Mucosa of descending colon (tissue), 3 donors: ENCODE measurements around the gene ARHGAP26. TPM values are rescaled to one million over a fixed set of nuclear protein-coding genes. Genes with fewer than 3 reads are reported as not detected.

Experiments used
- ATAC-seq: fragments of 200-7000 bp; cut with Tn5 transposase; one replicate; pipeline ENCODE4 v1.9.1; 2020; ENCODE audit warnings: mild to moderate bottlenecking, moderate library complexity
- DNase-seq, 3 donors: peaks; one replicate each; pipeline ENCODE4 v3.0.0-alpha.2; 2020
- H3K36me3 ChIP-seq: fragments of 200-600 bp; one replicate; pipeline ENCODE4 v1.8.0; 2021; ENCODE audit warnings: low read depth, mild to moderate bottlenecking
- H3K4me1 ChIP-seq: fragments of 200-600 bp; one replicate; pipeline ENCODE4 v1.8.0; 2021; ENCODE audit warnings: low read depth, mild to moderate bottlenecking
- H3K4me3 ChIP-seq: fragments of 200-600 bp; one replicate; pipeline ENCODE4 v1.8.0; 2021; ENCODE audit warnings: mild to moderate bottlenecking
- H3K9me3 ChIP-seq: fragments of 200-600 bp; one replicate; pipeline ENCODE4 v1.8.0; 2021; ENCODE audit warnings: mild to moderate bottlenecking
- intact Hi-C, 2 donors: fragments of 100-400 bp; cut with DNase I in 1 of 2; cut with micrococcal nuclease in 1 of 2; formaldehyde crosslinking; loops; one replicate each; pipeline versions ENCODE4 v1.11.0 to v1.11.1; 2022; cut with DNase I, micrococcal nuclease
- total RNA-seq, 3 donors: library from RNA; stranded (reverse); fragmentation: NEBNext Ultra II Directional in 2 of 3; extraction: Animal tissue kit (Norgen Biotek cat#: 25700) in 2 of 3; gene quantifications; one replicate each; pipeline versions ENCODE4 v1.2.1 to v1.2.4, GENCODE V29; 2021 to 2023
- TF ChIP-seq, protein P1 (sequence below): fragments of 200-600 bp; IDR thresholded peaks from one replicate; pipeline ENCODE4 v1.8.0; 2022; ENCODE audit warnings: antibody characterized with exemption, mild to moderate bottlenecking
- donor health status: DM: no; HTN: no; CAD: no; lungs with moderate emphysema.
- donor health status: DM: no; HTN: no; CAD: no.
- donor health status: DM: no; HTN: yes; CAD: no.

Gene ARHGAP26
- total RNA-seq, 3 donors from 2014 or later: 52.9 to 96.0 (median 67.8) TPM

DNA sequence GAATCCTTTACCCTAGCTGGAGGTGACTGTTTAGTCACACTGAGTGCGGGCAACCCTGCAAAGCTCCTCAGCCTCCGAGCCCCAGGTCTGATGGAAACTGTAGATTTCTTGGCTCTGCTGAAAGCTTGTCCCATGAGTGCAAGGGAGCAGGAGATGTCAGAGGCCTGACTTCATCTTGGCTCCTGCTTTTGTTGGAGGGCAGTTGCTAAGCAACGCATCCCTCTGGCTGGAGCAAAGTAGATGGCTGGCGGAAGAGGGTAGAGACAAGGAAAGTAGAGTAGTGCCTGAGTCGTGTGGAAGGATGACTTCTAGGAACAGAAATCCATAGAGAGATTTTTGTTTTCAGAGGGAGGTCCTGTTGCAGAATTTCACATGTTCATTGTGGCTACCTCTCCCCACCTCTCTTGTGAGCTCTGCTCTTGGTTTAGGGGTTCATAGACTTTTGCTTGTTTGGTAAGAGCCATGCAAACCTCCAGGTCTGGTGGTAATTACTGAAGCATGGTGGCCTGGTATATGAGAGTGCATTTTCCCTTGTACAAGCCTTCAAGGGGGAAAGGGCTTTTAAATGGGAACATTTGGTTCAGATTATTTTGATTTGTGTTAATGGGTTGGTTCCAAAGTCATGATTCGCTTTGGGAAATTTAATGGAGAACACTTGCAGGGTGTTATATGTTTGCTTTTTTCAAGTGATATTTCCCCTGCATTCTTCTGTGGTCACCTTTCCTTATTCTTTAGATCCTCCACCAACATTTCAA, 71.5 kb downstream of the ARHGAP26 start:
- H3K36me3 ChIP-seq: no peaks in the 10 kb centered on the region
- DNase-seq: no peak
- no peaks in the 10 kb centered on the region for H3K9me3 ChIP-seq
- TF ChIP-seq, protein P1, sequence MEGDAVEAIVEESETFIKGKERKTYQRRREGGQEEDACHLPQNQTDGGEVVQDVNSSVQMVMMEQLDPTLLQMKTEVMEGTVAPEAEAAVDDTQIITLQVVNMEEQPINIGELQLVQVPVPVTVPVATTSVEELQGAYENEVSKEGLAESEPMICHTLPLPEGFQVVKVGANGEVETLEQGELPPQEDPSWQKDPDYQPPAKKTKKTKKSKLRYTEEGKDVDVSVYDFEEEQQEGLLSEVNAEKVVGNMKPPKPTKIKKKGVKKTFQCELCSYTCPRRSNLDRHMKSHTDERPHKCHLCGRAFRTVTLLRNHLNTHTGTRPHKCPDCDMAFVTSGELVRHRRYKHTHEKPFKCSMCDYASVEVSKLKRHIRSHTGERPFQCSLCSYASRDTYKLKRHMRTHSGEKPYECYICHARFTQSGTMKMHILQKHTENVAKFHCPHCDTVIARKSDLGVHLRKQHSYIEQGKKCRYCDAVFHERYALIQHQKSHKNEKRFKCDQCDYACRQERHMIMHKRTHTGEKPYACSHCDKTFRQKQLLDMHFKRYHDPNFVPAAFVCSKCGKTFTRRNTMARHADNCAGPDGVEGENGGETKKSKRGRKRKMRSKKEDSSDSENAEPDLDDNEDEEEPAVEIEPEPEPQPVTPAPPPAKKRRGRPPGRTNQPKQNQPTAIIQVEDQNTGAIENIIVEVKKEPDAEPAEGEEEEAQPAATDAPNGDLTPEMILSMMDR: no peak
- no peak for ATAC-seq
- intact Hi-C loops: no loop called here
- no peak overlapping the region for H3K4me3 ChIP-seq
- peaks cover 60% of the 10 kb centered on the region for H3K4me1 ChIP-seq

DNA sequence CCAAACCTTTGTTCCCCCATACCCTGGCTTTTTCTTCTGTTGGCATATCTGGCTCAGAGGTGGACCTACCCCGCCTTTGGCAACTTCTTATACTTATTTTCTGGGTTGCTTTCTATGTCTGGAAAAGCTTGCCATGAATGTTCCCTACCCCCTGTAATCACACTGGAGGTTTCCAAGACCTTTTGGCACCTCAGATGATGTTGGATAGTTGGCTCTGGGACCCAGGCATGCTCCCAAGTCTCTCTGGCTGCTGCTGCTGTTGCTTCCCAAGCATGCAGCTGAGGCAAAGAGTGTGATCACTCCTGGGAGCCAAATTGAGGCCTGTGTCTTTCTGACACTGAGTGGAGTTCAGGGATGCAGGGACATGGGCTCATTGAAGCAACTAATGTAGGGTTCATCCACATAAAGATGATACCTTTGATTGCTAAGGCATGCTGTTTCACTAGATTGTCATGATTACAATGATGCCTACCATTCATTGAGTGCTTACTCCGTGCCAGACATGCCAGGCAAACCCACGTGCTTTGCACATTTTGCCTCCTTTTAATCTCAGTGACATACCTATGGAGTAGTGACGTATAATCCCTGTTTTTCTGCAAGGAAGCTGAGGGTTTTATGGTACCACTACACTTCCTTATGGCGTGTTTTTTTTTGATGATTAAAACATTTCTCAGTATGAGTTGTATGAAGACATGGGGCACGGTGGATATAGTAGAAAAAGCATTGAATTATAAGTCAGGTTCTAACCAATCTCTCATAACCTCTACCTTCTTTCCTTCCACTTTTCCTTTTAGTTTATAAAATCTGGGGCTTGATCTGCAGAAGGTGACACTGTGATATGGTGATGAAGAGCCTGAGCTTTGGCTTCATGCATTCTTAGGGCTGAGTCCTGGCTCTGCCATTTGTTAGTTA, 73.1 kb downstream of the ARHGAP26 start:
- ATAC-seq: peak; percentile 58
- H3K36me3 ChIP-seq: no peaks in the 10 kb centered on the region
- TF ChIP-seq, protein P1: no peak
- H3K9me3 ChIP-seq: no peaks in the 10 kb centered on the region
- peaks cover 57% of the 10 kb centered on the region for H3K4me1 ChIP-seq
- DNase-seq: no peak
- intact Hi-C loops: no loop called here
- H3K4me3 ChIP-seq: peak overlapping the region; percentile 3

DNA sequence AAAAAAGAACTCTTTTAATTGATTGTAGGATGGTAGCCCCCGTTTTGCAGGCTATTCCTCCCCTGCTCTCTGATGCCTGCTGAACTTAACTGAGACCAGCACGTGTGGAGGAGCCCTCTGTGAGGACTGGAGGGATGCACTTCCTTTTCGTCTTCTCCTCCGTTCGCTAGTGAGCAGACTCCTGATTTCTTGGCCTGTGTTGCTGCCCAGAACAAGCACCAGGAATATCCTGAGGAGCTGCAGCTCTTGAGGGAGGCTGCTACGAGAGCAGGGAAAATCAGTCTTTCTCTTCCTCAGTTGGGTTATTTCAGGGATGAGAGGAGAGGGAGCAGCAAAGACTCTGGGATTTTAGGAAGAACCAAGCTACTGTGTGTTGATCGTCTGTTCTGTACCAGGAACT, 74.7 kb downstream of the ARHGAP26 start:
- intact Hi-C loops: no loop called here
- DNase-seq (no peak), ATAC-seq (no peak)
- Histone ChIP-seq H3K4me1 (peaks cover 49% of the 10 kb centered on the region), H3K36me3 (no peaks in the 10 kb centered on the region), H3K4me3 (no peak overlapping the region), H3K9me3 (no peaks in the 10 kb centered on the region)
- TF ChIP-seq, protein P1: no peak

DNA sequence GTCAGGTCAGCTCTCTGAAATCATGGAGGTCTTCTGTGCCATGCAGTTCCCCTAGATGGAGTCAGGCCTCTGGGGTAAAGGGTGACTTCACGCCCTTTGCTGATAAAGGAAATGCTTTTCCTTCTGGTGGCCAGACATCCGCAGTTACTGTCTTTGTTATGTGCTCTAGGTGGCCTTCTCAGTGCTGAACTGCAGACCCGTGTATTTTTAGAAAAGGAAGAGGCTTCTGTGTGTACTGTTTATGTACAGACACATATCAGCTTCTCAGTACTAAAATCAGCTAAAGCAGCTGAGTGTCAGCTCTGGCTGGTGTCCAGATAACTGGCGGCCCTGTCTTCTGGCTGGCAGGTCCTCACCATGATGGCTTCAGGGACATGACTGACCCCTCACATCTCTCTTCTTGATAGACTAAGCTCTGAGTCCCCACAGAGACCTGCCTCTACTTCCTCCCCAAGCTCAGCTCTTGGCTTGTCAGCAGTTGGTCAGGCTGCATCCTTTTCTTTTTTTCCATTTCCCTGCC, 75.3 kb downstream of the ARHGAP26 start:
- DNase-seq (peak in 1 of 3 donors; percentile 53), ATAC-seq (peak; percentile 75)
- Histone ChIP-seq H3K4me3 (no peak overlapping the region), H3K9me3 (no peaks in the 10 kb centered on the region), H3K4me1 (peaks cover 43% of the 10 kb centered on the region), H3K36me3 (no peaks in the 10 kb centered on the region)
- TF ChIP-seq, protein P1: no peak
- intact Hi-C loops: no loop called here

DNA sequence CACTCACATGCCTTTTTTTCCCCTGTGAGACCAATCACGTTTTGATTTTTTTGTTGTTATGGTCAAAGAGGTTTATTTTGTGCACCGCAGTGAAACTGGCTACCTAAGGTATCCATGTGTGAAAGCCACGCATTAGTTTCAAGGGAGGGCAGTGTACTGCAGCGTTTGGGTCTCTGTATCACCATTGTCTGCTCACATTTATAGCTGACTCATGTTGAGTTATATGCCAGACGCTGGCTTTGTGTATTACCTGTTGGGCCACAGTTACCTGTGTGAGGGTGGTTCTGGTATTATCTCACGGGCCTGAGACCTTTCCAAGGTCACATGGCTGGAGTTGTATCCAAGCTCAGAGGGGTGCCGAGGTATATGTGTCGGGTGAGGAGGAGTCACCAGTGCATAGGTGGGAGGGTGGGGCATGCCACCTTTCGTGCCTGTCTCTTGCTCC, 75.8 kb downstream of the ARHGAP26 start:
- TF ChIP-seq, protein P1: no peak
- DNase-seq: no peak
- H3K36me3 ChIP-seq: no peaks in the 10 kb centered on the region
- peaks cover 38% of the 10 kb centered on the region for H3K4me1 ChIP-seq
- H3K9me3 ChIP-seq: no peaks in the 10 kb centered on the region
- peak; percentile 56 for ATAC-seq
- intact Hi-C loops: no loop called here
- H3K4me3 ChIP-seq: no peak overlapping the region
